ENCODE results near the gene WSCD2.

GRCh38 chr12:108090932-108091678 is 38.0 kb upstream of the WSCD2 start:
- TF ChIP-seq CTCF (IDR thresholded peaks at IDR 0.05) = no peak
- no peak for TF ChIP-seq POLR2A (IDR thresholded peaks at IDR 0.05)

All from body of pancreas (tissue), 4 donors.